H9 (cell line): ENCODE results near the gene CFAP90. TPM values are rescaled to one million over a fixed set of nuclear protein-coding genes. Genes with fewer than 3 reads are reported as not detected.

ENCODE experiments used
- DNase-seq: peaks from one replicate; pipeline ENCODE4 v3.0.0-alpha.2; 2017
- H2AFZ ChIP-seq: one replicate; pipeline ENCODE4 v1.6.1; 2013; ENCODE audit warnings: mild to moderate bottlenecking, low read length, control low read depth, moderate library complexity
- H2AK5ac ChIP-seq: 2 replicates; pipeline ENCODE4 v1.6.1; 2013; ENCODE audit warnings: low read length, control low read depth, mixed read lengths; ENCODE audit not compliant: insufficient read length
- H2BK120ac ChIP-seq: one replicate; pipeline ENCODE4 v1.6.1; 2013; ENCODE audit warnings: low read depth, mild to moderate bottlenecking, low read length, control low read depth, inconsistent platforms; ENCODE audit not compliant: poor library complexity, severe bottlenecking
- H2BK12ac ChIP-seq: 2 replicates; pipeline ENCODE4 v1.6.1; 2013; ENCODE audit warnings: low read length, control low read depth, mixed read lengths, low read depth; ENCODE audit not compliant: insufficient read length
- H2BK15ac ChIP-seq: 2 replicates; pipeline ENCODE4 v1.6.1; 2013; ENCODE audit warnings: low read depth, low read length, control low read depth
- H2BK20ac ChIP-seq: one replicate; pipeline ENCODE4 v1.6.1; 2013; ENCODE audit warnings: low read depth, mild to moderate bottlenecking, low read length, control low read depth, inconsistent platforms; ENCODE audit not compliant: poor library complexity, severe bottlenecking
- H2BK5ac ChIP-seq: 2 replicates; pipeline ENCODE4 v1.6.1; 2013; ENCODE audit warnings: low read length, control low read depth, mixed read lengths; ENCODE audit not compliant: insufficient read length
- H3K14ac ChIP-seq: 2 replicates; pipeline ENCODE4 v1.6.1; 2013; ENCODE audit warnings: low read length, control low read depth; ENCODE audit not compliant: insufficient read depth
- H3K18ac ChIP-seq: 2 replicates; pipeline ENCODE4 v1.6.1; 2013; ENCODE audit warnings: low read depth, mild to moderate bottlenecking, mixed read lengths, low read length, control low read depth; ENCODE audit not compliant: insufficient read length
- H3K23ac ChIP-seq: 2 replicates; pipeline ENCODE4 v1.6.1; 2013; ENCODE audit warnings: low read length, control low read depth, mixed read lengths, low read depth; ENCODE audit not compliant: insufficient read length
- H3K23me2 ChIP-seq: 2 replicates; pipeline ENCODE4 v1.6.1; 2013; ENCODE audit warnings: low read depth, mild to moderate bottlenecking, mixed read lengths, low read length, control low read depth; ENCODE audit not compliant: insufficient read length, poor library complexity, severe bottlenecking
- H3K27ac ChIP-seq: 2 replicates; pipeline ENCODE4 v1.5.1; 2013; ENCODE audit warnings: low read length, control low read depth, mixed read lengths, low read depth; ENCODE audit not compliant: insufficient read length
- H3K27me3 ChIP-seq: 2 replicates; pipeline ENCODE4 v1.6.1; 2013; ENCODE audit warnings: low read length, control low read depth, inconsistent platforms; ENCODE audit not compliant: insufficient read depth
- H3K4ac ChIP-seq: 2 replicates; pipeline ENCODE4 v1.6.1; 2013; ENCODE audit warnings: low read depth, mild to moderate bottlenecking, control low read depth, inconsistent platforms, low read length, moderate library complexity
- H3K4me1 ChIP-seq: 2 replicates; pipeline ENCODE4 v1.6.1; 2013; ENCODE audit warnings: low read length, control low read depth, inconsistent platforms; ENCODE audit not compliant: insufficient read depth
- H3K4me2 ChIP-seq: 2 replicates; pipeline ENCODE4 v1.6.1; 2013; ENCODE audit warnings: low read length, control low read depth, mixed read lengths; ENCODE audit not compliant: insufficient read length, insufficient read depth
- H3K56ac ChIP-seq: 2 replicates; pipeline ENCODE4 v1.6.1; 2013; ENCODE audit warnings: low read depth, mild to moderate bottlenecking, mixed read lengths, low read length, control low read depth; ENCODE audit not compliant: insufficient read length
- H3K79me1 ChIP-seq: 2 replicates; pipeline ENCODE4 v1.6.1; 2013; ENCODE audit warnings: low read depth, mild to moderate bottlenecking, moderate library complexity, low read length, control low read depth, inconsistent platforms; ENCODE audit not compliant: insufficient read depth, poor library complexity, severe bottlenecking
- H3K79me2 ChIP-seq: 2 replicates; pipeline ENCODE4 v1.6.1; 2013; ENCODE audit warnings: low read length, control low read depth, inconsistent platforms; ENCODE audit not compliant: insufficient read depth
- H3K9ac ChIP-seq: 2 replicates; pipeline ENCODE4 v1.6.1; 2013; ENCODE audit warnings: low read length, control low read depth, mixed read lengths; ENCODE audit not compliant: insufficient read length; ENCODE audit errors: extremely low read depth
- H3K9me3 ChIP-seq: one replicate; pipeline ENCODE4 v1.6.1; 2013; ENCODE audit warnings: low read depth, low read length, inconsistent platforms; ENCODE audit not compliant: control insufficient read depth
- H3T11ph ChIP-seq: one replicate; pipeline ENCODE4 v1.6.1; 2013; ENCODE audit warnings: mild to moderate bottlenecking, low read length, control low read depth, inconsistent platforms
- H4K20me1 ChIP-seq: one replicate; pipeline ENCODE4 v1.6.1; 2013; ENCODE audit not compliant: control insufficient read depth, insufficient read length, insufficient read depth
- H4K5ac ChIP-seq: 2 replicates; pipeline ENCODE4 v1.6.1; 2013; ENCODE audit warnings: low read depth, mild to moderate bottlenecking, mixed read lengths, low read length, control low read depth; ENCODE audit not compliant: insufficient read length
- H4K8ac ChIP-seq: replicated peaks from 2 replicates; pipeline ENCODE4 v1.6.1; 2013; ENCODE audit warnings: low read length, control low read depth, mixed read lengths, low read depth; ENCODE audit not compliant: insufficient read length
- H4K91ac ChIP-seq: 2 replicates; pipeline ENCODE4 v1.6.1; 2013; ENCODE audit warnings: low read depth, mild to moderate bottlenecking, moderate library complexity, mixed read lengths, low read length, control low read depth; ENCODE audit not compliant: insufficient read length
- H3K27ac Mint-ChIP-seq, 3 experiments: 2 replicates in 2 of 3; 3 replicates in 1 of 3; pipeline ENCODE4 v1.8.0; 2020 to 2021; ENCODE audit warnings: mixed read lengths in 3 of 3, mild to moderate bottlenecking in 1 of 3, moderate library complexity in 1 of 3
- H3K27me3 Mint-ChIP-seq: 2 replicates; pipeline ENCODE4 v1.8.0; 2021; ENCODE audit warnings: low read depth, mild to moderate bottlenecking, moderate library complexity, mixed read lengths
- H3K36me3 Mint-ChIP-seq, 3 experiments: 2 replicates in 2 of 3; 3 replicates in 1 of 3; pipeline ENCODE4 v1.8.0; 2020 to 2021; ENCODE audit warnings: low read depth in 3 of 3, mixed read lengths in 3 of 3; ENCODE audit not compliant: insufficient read depth in 1 of 3
- H3K4me1 Mint-ChIP-seq, 2 experiments: 2 replicates each; pipeline ENCODE4 v1.8.0; 2020; ENCODE audit warnings: mixed read lengths in 2 of 2
- H3K4me3 Mint-ChIP-seq, 2 experiments: 2 replicates in 1 of 2; 3 replicates in 1 of 2; pipeline ENCODE4 v1.8.0; 2020 to 2021; ENCODE audit warnings: mild to moderate bottlenecking in 2 of 2, mixed read lengths in 2 of 2, moderate library complexity in 1 of 2
- H3K9me3 Mint-ChIP-seq, 2 experiments: 2 replicates in 1 of 2; 3 replicates in 1 of 2; pipeline ENCODE4 v1.8.0; 2020; ENCODE audit warnings: mild to moderate bottlenecking in 2 of 2, mixed read lengths in 2 of 2, moderate library complexity in 1 of 2
- CTCF ChIP-seq: fragments of 200-600 bp; sonication (generic); conservative IDR thresholded peaks from 3 replicates; pipeline ENCODE4 v1.8.0; 2021; ENCODE audit warnings: antibody characterized with exemption, mild to moderate bottlenecking
- WGBS: extraction: QIAGEN DNeasy Blood & Tissue Kit; methylation state at CpG from one replicate; pipeline ENCODE4 v1.1.7; 2013; ENCODE audit warnings: missing lambda C conversion rate, low lambda C conversion rate, mixed read lengths; ENCODE audit not compliant: insufficient read length; ENCODE audit errors: extremely low coverage; 5-methylcytosine and 5-hydroxymethylcytosine counted together
- total RNA-seq: library from RNA; stranded (reverse); gene quantifications from 2 replicates; pipeline ENCODE4 v1.2.1, GENCODE V29; 2021

CFAP90 gene
- total RNA-seq, 1 experiment from 2014 or later: 0.44 TPM

- DNase-seq: no peak
- Histone ChIP-seq H3K4me1 (peaks cover 9% of the 10 kb centered on the region; the same call in 1 of the 2 replicates), H3K79me2 (no peaks in the 10 kb centered on the region), H4K20me1 (no peaks in the 10 kb centered on the region), H3K56ac (no peak overlapping the region), H3K4me2 (no peak overlapping the region), H2BK12ac (no peak overlapping the region), H3T11ph (no peak overlapping the region), H3K27ac (no peak overlapping the region), H4K5ac (no peak overlapping the region), H2BK120ac (no peak overlapping the region), H2BK20ac (no peak overlapping the region), H3K27me3 (no peaks in the 10 kb centered on the region), H3K23me2 (no peaks in the 10 kb centered on the region), H2AK5ac (no peak overlapping the region), H3K23ac (no peak overlapping the region), H3K14ac (peak overlapping the region; percentile 25; the same call in 1 of the 2 replicates), H3K9ac (no peak overlapping the region), H3K9me3 (no peaks in the 10 kb centered on the region), H2BK15ac (no peak overlapping the region), H2BK5ac (no peak overlapping the region), H3K4ac (no peak overlapping the region), H2AFZ (no peak overlapping the region), H3K79me1 (no peaks in the 10 kb centered on the region), H4K91ac (no peak overlapping the region), H3K18ac (no peak overlapping the region), H4K8ac (no peak overlapping the region)
- no peak overlapping the region for H3K4me3 Mint-ChIP-seq
- H3K4me1 Mint-ChIP-seq: peaks cover 31 to 33% of the 10 kb centered on the region in 2 experiments
- no peak for TF ChIP-seq CTCF
- H3K36me3 Mint-ChIP-seq: peaks cover 4 to 7% (median 4%) of the 10 kb centered on the region in 3 experiments; a peak in 5 of 7 replicates
- H3K27ac Mint-ChIP-seq: peak overlapping the region; percentile 62 to 90 (median 78); a peak in 6 of 7 replicates
- WGBS: no CpG with 5 or more reads among the region's 1 CpG
- H3K27me3 Mint-ChIP-seq: no peaks in the 10 kb centered on the region
- H3K9me3 Mint-ChIP-seq: no peaks in the 10 kb centered on the region
Measured at GRCh38 chr5:7794823-7795222, 56.1 kb downstream of the CFAP90 start.
